ENCODE results near the gene CCDC142. TPM values are rescaled to one million over a fixed set of nuclear protein-coding genes. Genes with fewer than 3 reads are reported as not detected.

CCDC142 gene
- total and polyA plus RNA-seq, 4 donors = 5.5 to 25.5 (median 13.0) TPM

- DNase-seq = peak in 1 of 3 donors; percentile 33
- ATAC-seq (ENCODE audit: insufficient read depth, low FRiP score) = no peak
- no peak for TF ChIP-seq CTCF (IDR thresholded peaks at IDR 0.05; ENCODE audit: control extremely low read depth, extremely low read depth)
- 2 to 9% methylated on average over 10 of the region's 10 CpGs for WGBS, 2 donors
- Histone ChIP-seq H3K4me1 (ENCODE audit: control insufficient read depth in 5 of 5, insufficient read depth in 5 of 5, low read length in 5 of 5) (peaks cover 6 to 33% (median 11%) of the 10 kb centered on the region in 5 donors), H3K27me3 (ENCODE audit: control insufficient read depth in 3 of 3, insufficient read depth in 3 of 3, low read length in 2 of 3) (no peaks in the 10 kb centered on the region), H3K4me3 (peak overlapping the region; percentile 50), H3K9me3 (ENCODE audit: control insufficient read depth in 4 of 4, insufficient read depth in 3 of 4, low read length in 3 of 4) (no peaks in the 10 kb centered on the region), H3K27ac (ENCODE audit: low read depth in 1 of 2, low read length in 1 of 2) (peak overlapping the region; percentile 55 to 68), H3K9ac (ENCODE audit: insufficient read depth in 1 of 2, low read length in 2 of 2) (peak overlapping the region; percentile 54 to 78), H3K36me3 (ENCODE audit: control insufficient read depth in 4 of 4, insufficient read depth in 4 of 4, low read length in 4 of 4) (peaks cover 6 to 15% (median 7%) of the 10 kb centered on the region in 4 donors)
These were observed 23.8 kb downstream of the CCDC142 start for GRCh38 chr2:74458938-74459363.

- Histone ChIP-seq H3K36me3 (ENCODE audit: control insufficient read depth in 4 of 4, insufficient read depth in 4 of 4, low read length in 4 of 4) (peaks cover 6 to 15% (median 7%) of the 10 kb centered on the region in 4 donors), H3K9ac (ENCODE audit: insufficient read depth in 1 of 2, low read length in 2 of 2) (peak within 1 kb of the TSS; percentile 80 to 92), H3K4me3 (peak within 1 kb of the TSS; percentile 54), H3K27me3 (ENCODE audit: control insufficient read depth in 3 of 3, insufficient read depth in 3 of 3, low read length in 2 of 3) (no peaks in the 10 kb centered on the region), H3K4me1 (ENCODE audit: control insufficient read depth in 5 of 5, insufficient read depth in 5 of 5, low read length in 5 of 5) (peaks cover 6 to 33% (median 11%) of the 10 kb centered on the region in 5 donors), H3K9me3 (ENCODE audit: control insufficient read depth in 4 of 4, insufficient read depth in 3 of 4, low read length in 3 of 4) (no peaks in the 10 kb centered on the region), H3K27ac (ENCODE audit: low read depth in 1 of 2, low read length in 1 of 2) (peak within 1 kb of the TSS; percentile 78 to 94)
- no peak for TF ChIP-seq CTCF (IDR thresholded peaks at IDR 0.05; ENCODE audit: control extremely low read depth, extremely low read depth)
- ATAC-seq (ENCODE audit: insufficient read depth, low FRiP score) (peak; percentile 93), DNase-seq (peak; percentile 100)
- WGBS, 2 donors = 0 to 1% methylated on average over 36 to 38 of the region's 38 CpGs
These were observed 24.5 kb downstream of the CCDC142 start, which contains the start of gene WBP1 for GRCh38 chr2:74458132-74458937. TSS of gene WBP1 (plus strand) at chr2:74458438. CDS start at chr2:74458603, 165 bp downstream.

- H3K9me3 ChIP-seq (ENCODE audit: control insufficient read depth in 4 of 4, insufficient read depth in 3 of 4, low read length in 3 of 4) = no peaks in the 10 kb centered on the region
- peak in 2 of 3 donors; percentile 74 to 75 for DNase-seq
- TF ChIP-seq CTCF (IDR thresholded peaks at IDR 0.05; ENCODE audit: control extremely low read depth, extremely low read depth) = no peak
- peak overlapping the region; percentile 78 to 94 for H3K27ac ChIP-seq (ENCODE audit: low read depth in 1 of 2, low read length in 1 of 2)
- peak overlapping the region; percentile 54 for H3K4me3 ChIP-seq
- peak; percentile 27 for ATAC-seq (ENCODE audit: insufficient read depth, low FRiP score)
- no peaks in the 10 kb centered on the region for H3K27me3 ChIP-seq (ENCODE audit: control insufficient read depth in 3 of 3, insufficient read depth in 3 of 3, low read length in 2 of 3)
- WGBS, 2 donors = 0 to 1% methylated on average over 42 to 46 of the region's 46 CpGs
- peaks cover 6 to 33% (median 11%) of the 10 kb centered on the region in 5 donors for H3K4me1 ChIP-seq (ENCODE audit: control insufficient read depth in 5 of 5, insufficient read depth in 5 of 5, low read length in 5 of 5)
- H3K36me3 ChIP-seq (ENCODE audit: control insufficient read depth in 4 of 4, insufficient read depth in 4 of 4, low read length in 4 of 4) = peaks cover under 1 to 13% (median 5%) of the 10 kb centered on the region in 4 donors
- peak overlapping the region; percentile 80 to 92 for H3K9ac ChIP-seq (ENCODE audit: insufficient read depth in 1 of 2, low read length in 2 of 2)
These were observed 25.2 kb downstream of the CCDC142 start for GRCh38 chr2:74457549-74458131.

Data from lung (tissue), 12 donors.